Mucosa of descending colon (tissue), 3 donors: Measurements from ENCODE around the gene ERO1B. TPM values are rescaled to one million over a fixed set of nuclear protein-coding genes. Genes with fewer than 3 reads are reported as not detected.

ENCODE experiments used
- ATAC-seq: fragments of 200-7000 bp; cut with Tn5 transposase; one replicate; pipeline ENCODE4 v1.9.1; 2020; ENCODE audit warnings: mild to moderate bottlenecking, moderate library complexity
- DNase-seq, 3 donors: peaks; one replicate each; pipeline ENCODE4 v3.0.0-alpha.2; 2020
- H3K36me3 ChIP-seq: fragments of 200-600 bp; one replicate; pipeline ENCODE4 v1.8.0; 2021; ENCODE audit warnings: low read depth, mild to moderate bottlenecking
- H3K4me1 ChIP-seq: fragments of 200-600 bp; one replicate; pipeline ENCODE4 v1.8.0; 2021; ENCODE audit warnings: low read depth, mild to moderate bottlenecking
- H3K4me3 ChIP-seq: fragments of 200-600 bp; one replicate; pipeline ENCODE4 v1.8.0; 2021; ENCODE audit warnings: mild to moderate bottlenecking
- H3K9me3 ChIP-seq: fragments of 200-600 bp; one replicate; pipeline ENCODE4 v1.8.0; 2021; ENCODE audit warnings: mild to moderate bottlenecking
- CTCF ChIP-seq: fragments of 200-600 bp; IDR thresholded peaks from one replicate; pipeline ENCODE4 v1.8.0; 2022; ENCODE audit warnings: antibody characterized with exemption, mild to moderate bottlenecking
- intact Hi-C, 2 donors: fragments of 100-400 bp; cut with DNase I in 1 of 2; cut with micrococcal nuclease in 1 of 2; formaldehyde crosslinking; loops; one replicate each; pipeline versions ENCODE4 v1.11.0 to v1.11.1; 2022; cut with DNase I, micrococcal nuclease
- total RNA-seq, 3 donors: library from RNA; stranded (reverse); fragmentation: NEBNext Ultra II Directional in 2 of 3; extraction: Animal tissue kit (Norgen Biotek cat#: 25700) in 2 of 3; gene quantifications; one replicate each; pipeline versions ENCODE4 v1.2.1 to v1.2.4, GENCODE V29; 2021 to 2023
- donor health status: DM: no; HTN: no; CAD: no; lungs with moderate emphysema.
- donor health status: DM: no; HTN: no; CAD: no.
- donor health status: DM: no; HTN: yes; CAD: no.

The ERO1B gene
- total RNA-seq, 3 donors from 2014 or later, result 1.6 to 8.4 (median 3.0) TPM

GRCh38 chr1:236287757-236288619 is 6.2 kb upstream of the ERO1B start:
- Histone ChIP-seq H3K9me3 (no peaks in the 10 kb centered on the region), H3K4me3 (no peak overlapping the region), H3K36me3 (no peaks in the 10 kb centered on the region), H3K4me1 (no peaks in the 10 kb centered on the region)
- no peak for DNase-seq
- no peak for TF ChIP-seq CTCF
- intact Hi-C loops, result no loop called here
- ATAC-seq, result peak; percentile 55

- Histone ChIP-seq H3K4me1 (peaks cover 4% of the 10 kb centered on the region), H3K4me3 (no peak overlapping the region), H3K9me3 (no peaks in the 10 kb centered on the region), H3K36me3 (no peaks in the 10 kb centered on the region)
- intact Hi-C loops, result no loop called here
- DNase-seq (no peak), ATAC-seq (no peak)
- TF ChIP-seq CTCF, result no peak
Measured at GRCh38 chr1:236287356-236287755, 5.6 kb upstream of the ERO1B start.

GRCh38 chr1:236284291-236284721 is 2.5 kb upstream of the ERO1B start:
- intact Hi-C loops, result no loop called here
- DNase-seq, result no peak
- no peak for ATAC-seq

GRCh38 chr1:236282719-236283118 is 961 bp upstream of the ERO1B start:
- ATAC-seq, result no peak
- Histone ChIP-seq H3K36me3 (no peaks in the 10 kb centered on the region), H3K4me1 (peaks cover 4% of the 10 kb centered on the region), H3K4me3 (no peak overlapping the region), H3K9me3 (no peaks in the 10 kb centered on the region)
- intact Hi-C loops, result no loop called here
- no peak for DNase-seq
- TF ChIP-seq CTCF, result no peak

More at GRCh38 chr1:236284291-236284721, 2.5 kb upstream of the ERO1B start:
- Histone ChIP-seq H3K9me3 (no peaks in the 10 kb centered on the region), H3K36me3 (no peaks in the 10 kb centered on the region), H3K4me1 (peaks cover 4% of the 10 kb centered on the region), H3K4me3 (no peak overlapping the region)
- no peak for TF ChIP-seq CTCF

- TF ChIP-seq CTCF, result no peak
- Histone ChIP-seq H3K4me1 (peaks cover 4% of the 10 kb centered on the region), H3K9me3 (no peaks in the 10 kb centered on the region), H3K36me3 (no peaks in the 10 kb centered on the region), H3K4me3 (peak overlapping the region; percentile 76)
- DNase-seq (peak in 2 of 3 donors; percentile 52 to 62), ATAC-seq (peak; percentile 17)
- intact Hi-C loops, result no loop called here
Measured at GRCh38 chr1:236282425-236282716, 613 bp upstream of the ERO1B start.
